DMS79 treated with DMSO at 0.1 percent for 48 hours (cell line): ENCODE results near the gene GPR31.
A peak's percentile ranks its signal among the peaks of the same experiment; 100 is the strongest.

Source experiments
- DNase-seq: peaks from one replicate; lab custom pipeline; 2025; lab: John Stamatoyannopoulos, UW

Gene GPR31

GRCh38 chr6:167118839-167119238 is 38.9 kb downstream of the GPR31 start:
- no peak for DNase-seq

DNA sequence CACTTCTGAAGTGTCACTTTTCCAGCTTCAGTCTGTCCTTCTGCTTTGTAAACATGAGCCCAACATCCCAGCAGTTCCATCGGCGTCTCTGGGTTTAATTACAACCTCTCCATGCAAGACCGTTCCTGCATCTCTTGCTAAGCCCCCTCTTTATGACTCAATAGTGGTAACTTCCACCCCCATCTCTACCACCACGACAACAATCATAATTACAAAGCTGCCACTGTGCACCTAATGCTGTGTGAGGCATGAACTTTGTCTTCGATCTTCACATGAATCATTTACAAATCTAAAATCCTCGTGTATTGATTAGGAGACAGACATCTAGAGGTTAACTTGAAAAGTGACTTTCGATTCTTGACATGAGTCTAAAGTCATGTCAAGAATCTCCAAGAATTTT is 39.8 kb downstream of the GPR31 start:
- DNase-seq, result no peak

DNA sequence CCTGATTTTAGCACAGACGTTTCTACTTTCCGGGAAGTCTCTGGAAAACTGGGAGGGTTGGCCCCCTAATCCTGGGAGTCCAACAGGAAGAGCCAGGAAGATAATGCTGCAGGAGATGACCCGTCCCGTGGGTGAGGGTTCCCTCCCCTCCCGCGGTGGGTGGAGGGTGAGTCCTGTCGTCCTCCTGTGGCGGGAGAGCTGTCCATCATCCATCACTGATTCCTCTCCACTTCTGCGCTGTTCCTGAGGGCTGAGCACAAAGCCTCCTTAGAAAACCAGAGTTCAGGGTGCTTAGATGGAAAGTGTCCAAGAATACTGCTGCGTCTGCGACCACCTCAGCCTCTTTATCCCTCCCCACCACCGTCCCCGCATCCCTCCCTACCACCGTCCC is 40.9 kb downstream of the GPR31 start:
- no peak for DNase-seq

DNA sequence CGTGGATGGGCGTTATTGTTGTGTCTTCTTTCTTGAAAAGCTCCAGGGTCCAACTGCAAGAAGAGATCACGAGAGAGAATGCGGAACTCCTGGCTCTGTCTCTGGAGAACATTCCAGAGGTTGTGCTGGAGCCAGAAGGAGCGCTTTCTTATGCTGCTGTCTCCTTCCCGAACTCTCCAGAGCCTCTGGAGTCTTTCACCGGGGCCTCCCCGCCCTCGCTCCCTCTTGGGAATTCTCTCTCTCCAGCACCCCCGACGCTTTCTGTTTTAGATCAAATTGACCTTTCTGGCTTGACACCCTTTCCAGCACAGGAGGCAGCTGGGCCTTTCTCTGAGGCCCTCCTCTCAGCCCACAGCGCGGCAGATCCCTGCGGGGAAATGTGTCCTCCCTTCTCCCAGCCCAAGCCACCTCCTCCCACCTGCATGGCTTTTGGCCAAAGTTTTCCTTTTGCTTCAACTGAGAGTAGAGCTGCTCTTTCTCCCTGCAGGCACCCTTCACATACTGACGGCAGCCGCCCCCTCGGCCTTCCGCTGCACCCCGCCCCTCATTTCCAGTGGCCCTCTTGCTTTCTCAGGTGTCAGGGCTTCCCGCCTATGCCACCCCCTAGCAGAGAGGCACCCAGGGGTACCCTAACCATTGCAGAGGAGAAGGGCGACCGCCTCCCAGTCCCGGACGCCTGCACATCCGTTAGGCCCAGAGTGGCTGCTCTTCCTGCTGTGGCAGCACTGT is 41.5 kb downstream of the GPR31 start:
- DNase-seq, result peak; percentile 24

DNA sequence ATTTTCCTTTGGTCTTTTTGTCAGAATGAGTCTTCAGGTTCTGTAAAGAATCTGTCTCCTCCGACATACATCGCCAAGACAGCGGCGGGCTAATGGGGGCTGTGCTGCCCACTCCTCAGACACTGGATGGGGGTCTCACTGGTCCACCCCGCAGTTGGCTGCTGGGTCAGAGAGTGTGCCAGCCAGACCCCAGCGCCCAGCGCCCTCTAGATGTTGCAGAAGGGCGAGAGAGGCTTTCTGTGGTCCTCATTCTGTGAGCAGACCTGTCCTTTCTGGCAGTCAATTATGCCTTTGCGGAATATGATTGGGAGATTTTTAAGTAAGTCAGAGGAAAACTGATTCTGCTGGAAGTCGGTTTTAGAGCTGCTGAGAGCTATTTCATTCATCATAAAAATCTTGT is 42.7 kb downstream of the GPR31 start:
- no peak for DNase-seq

DNA sequence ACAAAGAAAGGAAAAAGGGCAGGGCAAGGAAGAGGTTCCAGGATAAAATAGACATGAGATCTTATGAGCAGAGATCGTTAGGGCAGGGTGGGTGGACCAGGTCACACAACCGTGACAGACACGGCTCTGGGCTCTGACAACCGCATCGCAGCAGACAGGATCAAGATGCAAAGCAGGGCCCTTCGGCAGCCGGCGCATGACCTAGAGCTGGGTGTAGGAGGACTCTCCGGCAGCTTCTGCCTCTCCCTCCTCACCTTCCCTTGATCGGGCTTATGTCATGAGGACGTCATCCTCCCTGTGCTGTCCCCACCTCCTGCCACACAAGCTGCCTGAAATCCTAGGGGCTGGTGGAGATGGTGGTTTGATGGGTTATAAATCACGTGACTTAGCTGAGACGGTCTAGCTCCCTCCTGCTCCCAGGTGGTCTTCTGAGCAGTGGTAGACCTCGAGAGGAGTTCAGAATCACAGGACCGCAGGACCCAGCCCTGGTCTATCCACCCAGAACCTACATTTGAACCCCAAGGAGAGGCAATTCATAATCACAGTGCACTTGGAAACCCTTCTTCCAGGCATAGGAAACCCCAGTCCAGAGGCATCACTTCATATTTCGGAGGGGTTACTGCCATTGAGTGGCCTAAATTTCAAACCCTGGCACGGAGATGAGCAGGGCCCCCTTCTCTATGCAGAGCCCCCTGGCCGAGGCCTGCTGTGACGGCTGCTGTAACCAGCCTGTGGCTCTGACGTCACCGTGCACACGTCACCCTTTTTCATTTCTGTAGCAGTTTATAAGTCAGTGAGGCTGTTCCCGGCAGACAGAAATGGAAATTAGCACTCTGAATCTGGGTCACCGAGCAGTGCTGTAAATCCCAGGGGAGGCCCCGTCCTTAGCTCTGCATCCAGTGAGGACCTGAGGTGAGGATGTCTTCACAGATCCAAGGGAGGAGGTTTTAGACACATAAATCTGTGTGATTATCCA is 43.6 kb downstream of the GPR31 start:
- DNase-seq, result no peak

DNA sequence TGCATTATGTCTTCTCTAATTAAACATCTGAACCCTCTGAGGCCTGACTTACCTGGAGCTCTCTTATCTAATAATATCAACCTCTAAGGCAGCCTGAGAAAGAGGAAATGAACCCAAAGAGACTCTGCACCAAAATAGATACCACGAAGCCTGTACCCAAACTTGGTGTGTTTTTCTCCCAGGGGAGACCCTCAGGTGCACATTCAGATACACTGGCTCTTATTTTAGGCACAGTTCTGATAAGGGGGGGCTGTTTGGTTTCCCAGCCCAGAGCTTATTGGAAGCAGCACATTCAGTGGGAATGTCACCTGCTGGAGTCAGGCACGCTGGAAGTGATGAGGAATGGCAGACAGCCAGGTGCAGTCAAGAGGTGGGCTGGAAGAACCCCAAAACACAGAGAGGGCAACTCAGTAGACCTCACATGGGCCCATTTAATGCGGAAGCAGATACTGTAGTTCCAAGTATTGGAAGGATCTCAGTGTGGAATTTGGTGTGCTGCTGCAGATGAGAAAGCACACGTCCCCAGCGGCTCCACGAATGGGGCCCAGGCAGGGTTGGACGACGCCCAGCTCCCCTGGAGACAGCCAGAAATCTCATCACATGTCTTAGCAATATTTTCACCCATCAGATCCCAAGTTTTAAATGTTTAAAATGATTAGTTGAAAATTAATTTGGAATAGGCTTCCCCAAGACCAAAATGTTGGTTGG is 44.6 kb downstream of the GPR31 start:
- DNase-seq, result no peak

DNA sequence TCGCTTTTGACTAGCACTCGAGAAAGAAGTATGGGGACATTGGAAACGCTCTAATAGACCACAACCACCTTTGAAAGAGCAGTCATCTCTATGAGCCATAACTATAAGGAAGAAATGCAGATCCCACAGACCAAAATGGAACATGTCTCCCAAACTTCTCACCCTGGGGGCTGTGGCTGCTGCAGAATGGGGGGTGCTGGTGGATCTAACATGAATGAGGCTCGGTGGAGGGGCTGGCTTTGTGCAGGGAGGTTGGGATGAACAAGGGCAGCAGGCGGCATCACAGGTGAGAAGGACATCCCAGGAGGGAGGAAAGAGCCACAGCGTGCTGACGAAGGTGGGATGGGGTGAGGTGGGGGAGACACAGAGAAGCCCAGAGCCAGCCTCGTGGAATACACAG is 45.4 kb downstream of the GPR31 start:
- no peak for DNase-seq

DNA sequence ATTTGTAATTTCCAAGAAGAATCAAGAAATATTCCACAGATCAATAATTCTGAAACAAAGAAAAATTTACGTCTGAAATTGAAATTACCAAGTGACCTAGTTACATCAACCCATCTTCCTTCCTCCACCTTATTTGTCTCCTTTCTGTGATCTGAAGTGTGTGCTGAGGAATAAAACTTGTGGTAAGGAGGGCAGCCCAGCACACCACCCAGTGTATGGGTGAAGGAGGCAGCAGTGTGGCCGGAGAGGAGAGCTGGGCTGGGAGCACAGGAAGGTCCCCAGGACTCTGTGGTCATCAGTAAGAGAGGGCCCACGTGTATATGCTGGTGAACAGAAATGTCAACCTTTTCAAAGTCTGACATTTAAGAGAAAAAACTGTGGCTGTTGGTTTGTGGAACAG is 46.2 kb downstream of the GPR31 start:
- no peak for DNase-seq

DNA sequence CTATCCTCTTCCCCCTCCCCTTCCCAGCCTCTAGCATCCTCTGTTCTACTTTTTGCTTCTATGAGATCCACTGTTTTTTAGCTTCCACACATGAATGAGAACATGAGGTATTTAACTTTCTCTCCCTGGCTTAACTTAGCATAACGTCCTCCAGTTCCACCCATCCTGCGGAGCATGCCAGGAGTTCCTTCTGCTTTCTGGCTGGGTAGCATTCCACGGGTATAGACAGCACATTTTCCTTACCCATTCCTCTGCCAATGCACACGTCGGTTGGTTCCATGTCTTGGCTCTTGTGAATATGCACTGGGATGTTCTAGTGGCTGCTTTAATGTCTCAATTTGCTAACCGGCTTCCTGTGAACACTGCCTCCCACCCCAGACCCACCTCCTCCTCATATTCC is 48.1 kb downstream of the GPR31 start:
- DNase-seq, result no peak

GRCh38 chr6:167108278-167108677 is 49.5 kb downstream of the GPR31 start:
- DNase-seq, result peak; percentile 12

- DNase-seq, result no peak
These were observed 50.0 kb downstream of the GPR31 start for GRCh38 chr6:167107787-167108186.

DNA sequence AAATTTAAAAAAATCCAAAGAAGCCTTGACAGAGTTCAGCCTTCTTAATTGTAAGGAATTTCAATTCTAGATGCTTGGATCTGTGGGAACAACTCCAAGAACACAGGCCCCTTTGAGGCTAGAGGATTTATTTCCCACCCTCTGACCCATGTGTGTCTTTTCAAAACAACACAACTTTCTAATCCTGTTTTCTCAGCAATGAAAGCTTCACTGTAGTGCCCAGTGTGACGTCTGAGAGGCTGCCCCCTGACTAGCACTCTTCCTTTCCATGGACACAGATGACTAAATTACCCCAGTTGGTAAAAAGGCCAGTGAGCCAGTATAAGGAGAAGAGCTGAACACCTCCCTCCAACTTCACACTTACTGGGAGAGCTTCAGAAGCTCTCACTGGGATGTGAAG is 51.4 kb downstream of the GPR31 start:
- no peak for DNase-seq
